K562 (cell line): ENCODE measurements around the gene LY6G6D. TPM values are rescaled to one million over a fixed set of nuclear protein-coding genes. Genes with fewer than 3 reads are reported as not detected.

ENCODE experiments used
- ESRRB ChIP-seq: fragments of 250-450 bp; sonication (Bioruptor Pico); IDR thresholded peaks from 2 replicates; pipeline ENCODE4 v1.5.0; 2020; ENCODE audit warnings: mild to moderate bottlenecking, moderate library complexity, borderline replicate concordance
- ETV1 ChIP-seq: fragments of 450-650 bp; conservative IDR thresholded peaks from 2 replicates; pipeline ENCODE4 v1.6.1; 2016; ENCODE audit warnings: missing genetic modification characterization, control low read depth, low read depth, missing compliant biosample characterization
- MAZ ChIP-seq, 2 experiments: fragments of 450-650 bp in 1 of 2; sonication (generic) in 1 of 2; formaldehyde crosslinking; IDR thresholded peaks in 1 of 2; conservative IDR thresholded peaks in 1 of 2; 2 replicates each; pipeline versions ENCODE4 v1.4.0 to v1.5.0; 2020; ENCODE audit warnings: mild to moderate bottlenecking in 1 of 2, missing genetic modification reagents in 1 of 2
- SIN3B ChIP-seq: fragments of 450-650 bp; IDR thresholded peaks from 2 replicates; pipeline ENCODE4 v1.6.1; 2017; ENCODE audit warnings: low read depth, mild to moderate bottlenecking, moderate library complexity
- STAG1 ChIP-seq: sonication (generic); formaldehyde crosslinking; IDR thresholded peaks from 2 replicates; pipeline ENCODE4 v1.5.0; 2020; ENCODE audit warnings: missing genetic modification reagents, borderline replicate concordance
- ZNF584 ChIP-seq: fragments of 200-800 bp; sonication (Bioruptor generic); IDR thresholded peaks from 2 replicates; pipeline ENCODE4 v1.6.1; 2016; ENCODE audit warnings: low read depth, mild to moderate bottlenecking, missing genetic modification characterization, missing compliant biosample characterization
- polyA plus RNA-seq, 8 experiments: library from polyadenylated mRNA; depleted of rRNA in 4 of 8; stranded (reverse) in 5 of 8; unstranded in 3 of 8; fragments of >200 nt; fragmentation: Nextera tagmentation in 2 of 8; fragmentation: Illumina TruSeq in 1 of 8; extraction: Ambion mirVana in 2 of 8; extraction: Trizol in 1 of 8; gene quantifications; 2 replicates each; pipeline versions ENCODE4 v1.2.1 to v1.2.3, GENCODE V29; 2011 to 2014; ENCODE audit warnings: inconsistent platforms in 1 of 8, missing spikeins in 1 of 8
- total RNA-seq, 7 experiments: library from RNA; depleted of rRNA in 6 of 7; stranded (reverse); fragments of >200 nt in 6 of 7; fragmentation: Illumina TruSeq in 2 of 7; extraction: Trizol in 2 of 7; gene quantifications; 2 replicates each; pipeline versions ENCODE4 v1.2.1 to v1.2.3, GENCODE V29; 2011 to 2021; ENCODE audit warnings: low replicate concordance in 1 of 7
- TF ChIP-seq, protein P1 (sequence below): fragments of 250-450 bp; sonication (Bioruptor Pico); IDR thresholded peaks from 2 replicates; pipeline ENCODE4 v1.4.0; 2020; ENCODE audit warnings: mild to moderate bottlenecking, moderate library complexity, borderline replicate concordance

Gene LY6G6D
- total and polyA plus RNA-seq, 9 of the 15 experiments (the other 6 are each of a cell fraction or from before 2014, with no cell fraction given), result 0.30 to 0.38 TPM; not detected in 7

DNA sequence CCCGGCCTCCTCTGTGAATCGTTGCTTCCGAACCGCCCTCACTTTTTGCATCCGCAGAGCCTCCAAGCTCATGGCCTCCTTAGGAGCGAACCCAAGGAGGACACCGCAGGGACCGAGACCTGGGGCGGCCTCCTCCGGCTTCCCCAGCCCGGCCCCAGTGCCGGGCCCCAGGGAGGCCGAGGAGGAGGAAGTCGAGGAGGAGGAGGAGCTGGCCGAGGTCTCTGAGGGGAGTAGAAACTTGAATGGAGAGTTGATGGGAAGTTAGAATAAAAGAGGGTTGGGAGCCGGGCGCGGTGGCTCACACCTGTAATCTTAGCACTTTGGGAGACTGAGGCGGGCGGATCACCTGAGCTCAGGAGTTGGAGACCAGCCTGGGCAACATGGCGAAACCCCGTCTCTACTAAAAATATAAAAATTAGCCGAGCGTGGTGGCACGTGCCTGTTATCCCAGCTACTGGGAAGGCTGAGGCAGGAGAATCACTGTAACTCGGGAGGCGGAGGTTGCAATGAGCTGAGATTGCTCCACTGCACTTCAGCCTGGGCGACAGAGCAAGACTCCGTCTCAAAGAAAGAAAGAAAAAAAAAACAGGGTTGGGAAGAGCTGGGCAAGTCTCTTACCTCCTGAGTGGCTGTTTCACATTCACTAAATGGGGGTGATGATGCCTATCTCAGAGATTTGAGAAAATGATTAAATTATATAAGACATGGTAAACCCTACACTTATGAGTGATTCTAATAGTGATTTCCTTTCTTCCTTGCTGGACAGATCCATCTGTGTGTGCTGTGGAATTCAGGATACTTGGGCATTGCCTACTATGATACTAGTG lies 25.5 kb downstream of the LY6G6D start (continued):
- TF ChIP-seq SIN3B (no peak), ESRRB (CRISPR knock-in tag) (no peak), ZNF584 (CRISPR knock-in tag) (no peak), STAG1 (CRISPR knock-in tag) (no peak), MAZ (CRISPR knock-in tag; conservative IDR thresholded peaks at IDR 0.05 in 1 of 2, IDR thresholded peaks at IDR 0.05 in 1 of 2) (no peak; a peak in 1 of 4 replicates), ETV1 (tag) (no peak)
- TF ChIP-seq, protein P1, sequence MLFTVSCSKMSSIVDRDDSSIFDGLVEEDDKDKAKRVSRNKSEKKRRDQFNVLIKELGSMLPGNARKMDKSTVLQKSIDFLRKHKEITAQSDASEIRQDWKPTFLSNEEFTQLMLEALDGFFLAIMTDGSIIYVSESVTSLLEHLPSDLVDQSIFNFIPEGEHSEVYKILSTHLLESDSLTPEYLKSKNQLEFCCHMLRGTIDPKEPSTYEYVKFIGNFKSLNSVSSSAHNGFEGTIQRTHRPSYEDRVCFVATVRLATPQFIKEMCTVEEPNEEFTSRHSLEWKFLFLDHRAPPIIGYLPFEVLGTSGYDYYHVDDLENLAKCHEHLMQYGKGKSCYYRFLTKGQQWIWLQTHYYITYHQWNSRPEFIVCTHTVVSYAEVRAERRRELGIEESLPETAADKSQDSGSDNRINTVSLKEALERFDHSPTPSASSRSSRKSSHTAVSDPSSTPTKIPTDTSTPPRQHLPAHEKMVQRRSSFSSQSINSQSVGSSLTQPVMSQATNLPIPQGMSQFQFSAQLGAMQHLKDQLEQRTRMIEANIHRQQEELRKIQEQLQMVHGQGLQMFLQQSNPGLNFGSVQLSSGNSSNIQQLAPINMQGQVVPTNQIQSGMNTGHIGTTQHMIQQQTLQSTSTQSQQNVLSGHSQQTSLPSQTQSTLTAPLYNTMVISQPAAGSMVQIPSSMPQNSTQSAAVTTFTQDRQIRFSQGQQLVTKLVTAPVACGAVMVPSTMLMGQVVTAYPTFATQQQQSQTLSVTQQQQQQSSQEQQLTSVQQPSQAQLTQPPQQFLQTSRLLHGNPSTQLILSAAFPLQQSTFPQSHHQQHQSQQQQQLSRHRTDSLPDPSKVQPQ (CRISPR knock-in tag), result no peak
